ENCODE measurements around the gene TAS2R10. TPM values are rescaled to one million over a fixed set of nuclear protein-coding genes. Genes with fewer than 3 reads are reported as not detected.

Gene TAS2R10
- total and polyA plus RNA-seq, 12 donors: 0.04 to 0.47 (median 0.29) TPM; not detected in 4

GRCh38 chr12:10829994-10830393 lies 3.8 kb upstream of the TAS2R10 start:
- intact Hi-C loops (cut with DNase I): no loop called here
- no peak overlapping the region for H3K27ac ChIP-seq
- WGBS, 2 donors: 100% methylated on average over 1 of the region's 1 CpG

GRCh38 chr12:10824957-10825356 lies 1.2 kb downstream of the TAS2R10 start:
- TF ChIP-seq CTCF (IDR thresholded peaks at IDR 0.05): no peak
- no peaks in the 10 kb centered on the region for H3K9me3 ChIP-seq
- WGBS, 2 donors: 78 to 79% methylated on average over 3 of the region's 3 CpGs
- ATAC-seq (no peak), DNase-seq (no peak)
- H3K4me3 ChIP-seq: no peak overlapping the region
- no peaks in the 10 kb centered on the region for H3K36me3 ChIP-seq
- no peak overlapping the region for H3K27ac ChIP-seq
- H3K27me3 ChIP-seq: no peaks in the 10 kb centered on the region
- no peaks in the 10 kb centered on the region for H3K4me1 ChIP-seq
- intact Hi-C loops (cut with DNase I): no loop called here

More at GRCh38 chr12:10829994-10830393, 3.8 kb upstream of the TAS2R10 start:
- no peaks in the 10 kb centered on the region for H3K27me3 ChIP-seq
- no peaks in the 10 kb centered on the region for H3K4me1 ChIP-seq
- ATAC-seq (no peak), DNase-seq (no peak)
- no peak for TF ChIP-seq CTCF (IDR thresholded peaks at IDR 0.05)
- no peak overlapping the region for H3K4me3 ChIP-seq
- H3K36me3 ChIP-seq: no peaks in the 10 kb centered on the region
- H3K9me3 ChIP-seq: no peaks in the 10 kb centered on the region

DNA sequence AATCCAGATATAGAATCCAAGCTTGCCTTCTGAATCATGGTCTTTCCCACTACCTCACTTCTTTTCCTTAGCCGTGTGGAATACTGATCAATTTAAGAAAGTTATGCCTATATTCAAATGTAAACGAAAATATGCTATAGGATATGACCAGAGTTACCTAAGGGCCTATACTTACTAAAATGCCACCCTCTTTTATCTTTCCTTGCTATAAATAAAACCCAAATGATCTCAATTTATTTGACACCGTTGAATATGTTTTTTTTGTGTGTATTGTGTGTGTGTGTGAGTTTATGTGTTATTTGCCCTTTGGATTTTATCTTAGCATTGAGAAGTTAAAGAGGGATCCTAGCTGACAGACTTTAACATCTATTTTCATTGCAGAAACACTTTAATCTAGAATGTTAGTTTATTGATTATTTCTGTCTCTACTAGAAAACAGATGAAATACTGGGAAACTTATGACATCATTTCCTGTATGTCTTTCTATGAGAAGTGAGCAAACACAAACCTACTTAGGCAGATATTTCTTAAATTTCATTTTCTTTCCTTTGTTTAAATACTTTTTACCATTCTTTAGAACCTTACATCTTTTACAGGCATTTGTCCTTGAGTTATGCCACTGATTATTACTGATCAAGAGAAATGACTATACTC lies 14.1 kb downstream of the TAS2R10 start:
- intact Hi-C loops (cut with DNase I): no loop called here

DNA sequence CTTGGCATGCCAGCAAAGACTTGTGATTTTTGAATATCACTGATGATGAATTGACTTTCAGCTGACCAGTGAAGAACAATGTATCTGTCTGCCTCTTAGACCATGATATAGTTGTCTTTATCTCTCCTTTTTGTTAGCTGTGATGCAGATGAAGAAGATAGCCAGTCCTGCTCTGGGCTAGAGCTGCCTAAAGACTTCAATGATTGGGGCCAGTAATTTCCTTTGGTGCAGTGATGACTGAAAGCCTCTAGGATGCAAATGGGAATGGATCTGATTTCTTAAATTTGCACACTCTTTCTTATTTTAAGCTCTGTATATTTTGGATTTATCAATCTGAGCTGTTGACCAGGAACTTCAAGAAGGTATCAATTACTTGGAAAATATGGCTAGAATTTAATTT lies 16.1 kb downstream of the TAS2R10 start, which contains the start of gene TAS2R9:
Gene TAS2R9 (minus strand): TSS at position 101 of the 400 bp plus-strand sequence. CDS start 93 bp downstream, at position 8.
- DNase-seq: no peak
- no peak within 1 kb of the TSS for H3K27ac ChIP-seq
- H3K27me3 ChIP-seq: peaks cover 0 to 4% (median 0%) of the 10 kb centered on the region in 7 donors
- no peak within 1 kb of the TSS for H3K4me3 ChIP-seq
- H3K4me1 ChIP-seq: no peaks in the 10 kb centered on the region
- ATAC-seq: no peak
- H3K36me3 ChIP-seq: no peaks in the 10 kb centered on the region
- H3K9me3 ChIP-seq: peaks cover 0 to 6% (median 0%) of the 10 kb centered on the region in 11 donors
- intact Hi-C loops (cut with DNase I): no loop called here
- no peak for TF ChIP-seq CTCF (IDR thresholded peaks at IDR 0.05)

More for the DNA sequence above, 14.1 kb downstream of the TAS2R10 start:
- Histone ChIP-seq H3K9me3 (peaks cover 0 to 10% (median 0%) of the 10 kb centered on the region in 11 donors), H3K27ac (no peak overlapping the region), H3K36me3 (no peaks in the 10 kb centered on the region), H3K27me3 (no peaks in the 10 kb centered on the region), H3K4me1 (no peaks in the 10 kb centered on the region), H3K4me3 (no peak overlapping the region)
- DNase-seq: no peak
- ATAC-seq: no peak
- 78 to 83% methylated on average over 3 of the region's 3 CpGs for WGBS, 2 donors
- no peak for TF ChIP-seq CTCF (IDR thresholded peaks at IDR 0.05)
